GM21528 (cell line): ENCODE results near the gene RIPOR1.
"Not testable (repeated sequence)": the region's sequence is repeated elsewhere in the genome, so short reads cannot be mapped to it uniquely, and the experiment has no call there.

ENCODE experiments used
- ATAC-seq: cut with Tn5 transposase; IDR thresholded peaks from one replicate; pipeline ENCODE4 v1.9.1; 2021; ENCODE audit warnings: mild to moderate bottlenecking, moderate library complexity; ENCODE audit not compliant: unreplicated experiment, low FRiP score

RIPOR1 gene

DNA sequence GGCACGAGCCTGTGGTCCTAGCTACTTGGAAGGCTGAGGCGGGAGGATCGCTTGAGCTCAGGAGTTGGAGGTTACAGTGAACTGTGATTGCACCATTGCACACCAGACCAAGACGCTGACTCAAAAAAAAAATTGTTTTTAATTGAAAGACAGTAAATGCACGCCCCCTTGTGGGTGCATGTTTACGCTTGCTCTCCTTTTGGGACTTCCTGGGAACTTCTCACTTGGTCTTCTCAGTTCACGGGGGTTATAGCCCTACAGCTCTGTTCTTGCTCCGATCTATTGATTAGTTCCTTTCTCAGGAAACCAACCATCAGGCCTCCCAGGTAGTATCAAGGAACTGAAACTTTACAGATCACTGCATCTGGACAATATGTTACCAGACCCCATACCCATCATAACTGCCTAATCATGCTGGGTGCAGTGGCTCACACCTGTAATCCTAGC lies 14.2 kb upstream of the RIPOR1 start:
- ATAC-seq = peak; percentile 47

DNA sequence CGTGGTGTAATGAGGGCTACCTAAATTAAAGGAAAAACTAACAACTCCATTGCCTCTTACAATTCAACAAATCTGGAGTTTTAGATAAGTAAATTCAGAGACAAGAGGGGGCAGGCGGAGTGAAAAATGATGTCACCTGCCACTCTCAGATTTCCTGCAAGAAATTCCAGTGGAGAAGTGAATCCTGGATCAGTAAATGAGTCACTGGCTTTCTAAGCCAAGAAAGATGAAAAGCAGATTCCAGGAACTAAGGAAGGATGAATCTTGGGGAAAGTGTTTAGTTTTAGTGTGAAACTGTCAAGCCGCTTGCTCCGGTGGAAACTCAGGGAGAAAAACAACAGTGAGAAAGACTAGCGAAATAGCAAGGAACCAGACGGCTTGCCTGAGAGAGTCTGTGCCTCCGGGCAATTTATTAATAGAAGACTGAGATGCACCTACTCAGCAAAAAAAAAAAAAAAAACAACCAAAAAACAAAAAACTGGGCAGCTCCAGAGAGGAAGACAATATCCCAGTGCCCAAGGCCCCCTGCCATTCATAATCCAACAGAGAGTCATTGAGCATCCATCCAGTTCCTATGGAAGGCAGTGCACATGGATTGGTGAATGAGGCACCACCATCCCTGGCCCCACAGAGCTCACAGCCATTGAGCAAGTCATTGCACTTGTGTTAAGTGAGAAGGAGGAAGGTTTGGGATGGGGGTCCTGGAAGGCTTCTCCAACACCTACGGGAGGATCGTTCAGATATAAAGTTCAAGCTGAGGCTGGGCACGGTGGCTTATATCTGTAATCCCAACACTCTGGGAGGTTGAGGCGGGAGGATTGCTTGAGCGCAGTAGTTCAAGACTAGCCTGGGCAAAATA lies 12.1 kb upstream of the RIPOR1 start:
- ATAC-seq = no peak

DNA sequence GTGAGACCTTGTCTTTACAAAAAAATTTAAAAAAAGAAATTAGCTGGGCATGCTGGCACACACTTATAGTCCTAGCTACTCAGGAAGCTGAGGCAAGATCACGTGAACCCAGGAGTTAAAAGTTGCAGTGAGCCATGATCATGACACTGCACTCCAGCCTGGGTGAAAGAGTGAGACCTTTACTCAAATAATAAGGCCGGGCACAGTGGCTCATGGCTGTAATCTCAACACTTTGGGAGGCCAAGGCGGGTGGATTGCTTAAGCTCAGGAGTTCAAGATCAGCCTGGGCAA lies 11.5 kb upstream of the RIPOR1 start:
- no peak for ATAC-seq

- ATAC-seq = no peak
These were observed 10.8 kb upstream of the RIPOR1 start for GRCh38 chr16:67517661-67518423.

- ATAC-seq = no peak
These were observed 10.0 kb upstream of the RIPOR1 start for GRCh38 chr16:67518676-67519075.

- no peak for ATAC-seq
These were observed 9.4 kb upstream of the RIPOR1 start for GRCh38 chr16:67519242-67519641.

DNA sequence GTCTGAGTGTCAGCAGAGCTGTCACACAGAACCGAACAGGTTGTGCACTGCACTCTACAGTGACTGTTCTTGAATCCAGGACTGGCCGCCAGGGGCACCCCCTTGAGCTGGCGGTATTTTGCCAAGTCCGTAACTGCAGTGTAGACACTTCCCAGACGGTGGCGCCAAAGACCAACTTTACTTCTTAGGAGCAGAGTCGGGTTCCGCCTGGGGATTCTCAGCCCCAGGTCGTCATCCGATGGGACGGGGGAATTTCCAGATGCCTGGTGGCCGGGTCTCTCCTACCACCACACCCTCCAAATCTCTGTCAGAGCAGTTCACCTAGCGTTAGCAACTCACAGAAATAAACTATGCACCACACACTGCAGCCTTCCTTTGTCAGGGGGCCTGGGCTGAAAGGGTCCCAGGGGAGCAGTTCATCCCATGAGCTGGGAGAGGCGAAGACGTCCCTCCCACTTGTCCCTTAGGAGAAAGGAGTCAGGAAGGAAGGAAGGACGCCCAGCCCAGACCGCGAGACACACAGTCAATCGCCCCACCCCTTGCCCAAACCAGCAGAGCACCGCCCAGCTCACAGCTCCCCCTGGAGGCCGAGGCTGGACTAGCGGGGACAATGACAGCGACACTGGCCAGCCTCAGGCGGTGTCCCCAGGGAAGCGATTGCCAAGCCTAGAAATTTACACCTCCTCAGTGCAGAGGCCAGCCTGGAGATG lies 7.4 kb upstream of the RIPOR1 start:
- ATAC-seq = peak; percentile 67

GRCh38 chr16:67525176-67525860 lies 3.3 kb upstream of the RIPOR1 start:
- ATAC-seq = no peak

- ATAC-seq = no peak
These were observed 2.4 kb upstream of the RIPOR1 start for GRCh38 chr16:67526149-67526791.

- ATAC-seq = no peak
These were observed 397 bp downstream of the RIPOR1 start for GRCh38 chr16:67528870-67529581.

DNA sequence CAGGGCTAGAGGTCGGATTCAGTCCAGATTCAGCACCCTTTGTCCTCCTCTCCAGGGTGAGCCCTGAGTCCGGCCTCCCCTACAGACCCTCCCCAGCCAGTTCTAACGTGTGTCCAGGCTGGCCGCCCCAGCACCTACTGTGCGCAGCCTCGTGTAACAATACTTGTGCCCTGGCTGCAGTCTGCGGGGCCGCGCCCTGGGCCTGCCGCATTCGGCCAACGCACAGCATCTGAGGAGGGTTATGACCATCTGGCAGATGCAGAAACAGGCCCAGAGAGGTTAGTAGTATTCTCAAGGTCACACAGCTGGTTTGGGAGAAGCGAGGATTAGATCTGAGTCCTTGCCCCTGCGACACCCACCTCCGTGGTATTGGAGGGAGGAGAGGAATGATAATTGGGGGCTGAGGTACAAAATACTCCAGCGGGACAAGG lies 968 bp downstream of the RIPOR1 start:
- no peak for ATAC-seq

DNA sequence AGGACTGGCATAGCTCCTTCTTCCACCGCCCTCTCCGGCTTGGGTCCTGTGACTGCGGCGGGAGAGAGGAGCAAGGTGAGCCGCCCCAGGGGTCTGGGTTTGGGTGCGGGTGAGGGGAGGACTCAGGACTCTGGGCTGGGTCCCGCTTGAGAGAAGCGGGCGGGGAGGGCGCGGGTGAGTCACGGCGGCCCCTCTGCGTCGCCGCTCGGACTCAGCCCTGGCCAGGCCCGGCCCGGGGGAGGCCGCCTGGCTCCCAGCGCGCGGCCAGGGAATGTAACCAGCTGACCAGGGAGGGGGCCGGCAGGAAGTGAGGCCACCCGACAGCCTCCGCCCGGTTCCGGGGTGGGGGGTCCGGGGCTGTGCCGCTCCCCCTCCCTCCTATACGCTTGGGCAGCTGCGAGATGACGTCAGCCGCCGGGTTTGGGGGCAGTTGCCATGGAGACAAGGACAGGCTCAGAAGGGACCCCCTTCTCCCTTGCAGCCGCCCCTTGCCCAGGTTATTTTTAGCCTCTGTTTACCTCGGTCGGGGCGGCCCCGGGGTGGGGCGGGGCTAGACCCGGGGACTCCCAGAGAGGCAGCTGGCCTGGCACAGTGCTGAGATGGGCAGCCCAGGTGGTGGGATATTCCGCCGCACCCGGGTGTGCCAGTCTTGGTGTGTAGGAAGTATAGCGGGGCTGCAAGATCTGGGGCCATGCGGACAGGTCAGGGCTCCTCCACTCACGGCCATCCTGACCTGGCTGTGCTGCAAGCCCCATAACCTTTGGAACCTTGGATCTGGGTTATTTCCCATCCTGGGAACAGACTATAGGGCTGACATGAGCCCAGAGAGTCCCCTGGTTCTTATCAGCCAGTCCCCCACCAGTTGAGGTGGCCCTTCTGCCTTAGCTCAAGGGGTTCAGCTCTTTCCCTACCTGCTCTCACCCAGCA lies 1.6 kb downstream of the RIPOR1 start:
- no peak for ATAC-seq

- no peak for ATAC-seq
These were observed 2.6 kb downstream of the RIPOR1 start for GRCh38 chr16:67531247-67531646.

- ATAC-seq = no peak
These were observed 4.5 kb downstream of the RIPOR1 start for GRCh38 chr16:67533024-67533560.

GRCh38 chr16:67533987-67534386 lies 5.4 kb downstream of the RIPOR1 start:
- not testable (repeated sequence) for ATAC-seq

DNA sequence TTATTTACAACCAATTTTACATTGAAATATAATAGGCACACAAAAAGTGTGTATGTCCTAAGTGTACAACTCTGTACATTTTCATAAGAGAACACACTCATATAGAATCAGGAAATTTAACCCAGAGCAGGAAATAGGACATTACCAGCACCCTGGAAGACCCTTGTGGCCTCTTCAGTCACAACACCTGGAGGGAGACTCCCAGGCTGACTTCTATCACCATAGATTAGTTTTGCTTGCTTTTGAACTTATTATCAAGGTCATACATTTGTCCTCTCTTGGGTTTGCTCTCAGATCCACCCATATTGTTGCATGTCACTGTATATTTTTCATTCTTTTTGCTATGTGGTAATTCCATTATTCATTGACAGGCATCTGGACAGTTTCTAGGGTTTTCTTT lies 5.8 kb downstream of the RIPOR1 start:
- no peak for ATAC-seq

GRCh38 chr16:67535201-67535600 lies 6.6 kb downstream of the RIPOR1 start:
- ATAC-seq = no peak

DNA sequence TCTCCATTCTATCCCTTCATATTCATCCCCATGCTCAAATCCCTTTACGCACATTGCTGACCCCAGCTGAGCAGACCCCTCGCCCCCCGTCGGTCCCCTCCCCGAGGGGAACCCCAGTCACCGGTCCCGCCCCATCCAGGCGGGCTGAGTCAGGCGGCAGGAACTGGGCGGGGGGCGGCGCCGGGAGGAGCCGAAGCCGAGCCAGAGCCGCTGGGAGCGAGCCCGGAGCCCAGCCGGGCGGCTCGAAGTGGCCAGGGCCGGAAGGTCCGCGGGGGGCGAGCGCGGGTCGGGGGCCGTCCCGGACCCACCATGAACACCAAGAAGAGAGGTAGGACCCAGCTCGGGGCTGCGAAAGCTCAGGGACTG lies 8.6 kb downstream of the RIPOR1 start:
- no peak for ATAC-seq
